GM18861 (cell line): ENCODE measurements around the gene TMX2.
"Not testable (repeated sequence)": the region's sequence is repeated elsewhere in the genome, so short reads cannot be mapped to it uniquely, and the experiment has no call there.

Experiments used
- ATAC-seq: cut with Tn5 transposase; IDR thresholded peaks from one replicate; pipeline ENCODE4 v1.9.1; 2021; ENCODE audit not compliant: unreplicated experiment

Gene TMX2

GRCh38 chr11:57712256-57713150 is at the start of gene TMX2:
Gene TMX2, plus strand, starts transcription at chr11:57712593. Its CDS starts 26 bp downstream, at chr11:57712619.
- peak; percentile 97 for ATAC-seq

- no peak for ATAC-seq
Observed at GRCh38 chr11:57662893-57663292, 49.5 kb upstream of the TMX2 start.

- no peak for ATAC-seq
Observed at GRCh38 chr11:57663975-57664374, 48.4 kb upstream of the TMX2 start.

GRCh38 chr11:57667117-57667735 is 45.2 kb upstream of the TMX2 start:
- ATAC-seq = peak; percentile 55

GRCh38 chr11:57667736-57668433 is 44.5 kb upstream of the TMX2 start, which contains the start of gene ZDHHC5:
Gene ZDHHC5, plus strand, starts transcription at chr11:57668114. Its CDS starts 4,977 bp downstream, at chr11:57673091.
- ATAC-seq = peak; percentile 87

- no peak for ATAC-seq
Observed at GRCh38 chr11:57668434-57668782, 44.0 kb upstream of the TMX2 start.

GRCh38 chr11:57674251-57674650 is 38.1 kb upstream of the TMX2 start:
- ATAC-seq = no peak

GRCh38 chr11:57675176-57675941 is 37.0 kb upstream of the TMX2 start:
- no peak for ATAC-seq

GRCh38 chr11:57679396-57679795 is 33.0 kb upstream of the TMX2 start:
- no peak for ATAC-seq

- ATAC-seq = no peak
Observed at GRCh38 chr11:57680552-57680874, 31.9 kb upstream of the TMX2 start.

GRCh38 chr11:57681168-57681567 is 31.2 kb upstream of the TMX2 start:
- ATAC-seq = no peak

- not testable (repeated sequence) for ATAC-seq
Observed at GRCh38 chr11:57690474-57690873, 21.9 kb upstream of the TMX2 start.

GRCh38 chr11:57698843-57699365 is 13.5 kb upstream of the TMX2 start:
- no peak for ATAC-seq

GRCh38 chr11:57699813-57700212 is 12.6 kb upstream of the TMX2 start:
- ATAC-seq = no peak

- ATAC-seq = no peak
Observed at GRCh38 chr11:57700425-57700824, 12.0 kb upstream of the TMX2 start.

GRCh38 chr11:57703341-57703740 is 9.1 kb upstream of the TMX2 start:
- ATAC-seq = no peak

GRCh38 chr11:57704932-57705331 is 7.5 kb upstream of the TMX2 start:
- no peak for ATAC-seq

- ATAC-seq = not testable (repeated sequence)
Observed at GRCh38 chr11:57705432-57705831, 7.0 kb upstream of the TMX2 start.

- no peak for ATAC-seq
Observed at GRCh38 chr11:57709802-57710367, 2.5 kb upstream of the TMX2 start.

GRCh38 chr11:57711414-57712255 is 758 bp upstream of the TMX2 start, which contains the start of gene MED19:
Gene MED19, minus strand, starts transcription at chr11:57712215. Its CDS starts 36 bp downstream, at chr11:57712179.
- peak; percentile 22 for ATAC-seq
